ENCODE measurements around the gene ARFRP1.

- no peak for TF ChIP-seq ZFX (IDR thresholded peaks at IDR 0.05; ENCODE audit: borderline replicate concordance)
- TF ChIP-seq CTCF (IDR thresholded peaks at IDR 0.05), result no peak
Observed at GRCh38 chr20:63701329-63702035, 6.3 kb downstream of the ARFRP1 start.
